SK-N-SH (cell line): Measurements from ENCODE around the gene BTBD9. TPM values are rescaled to one million over a fixed set of nuclear protein-coding genes. Genes with fewer than 3 reads are reported as not detected.

Experiments used
- CTCF ChIA-PET: fragments of 300-600, 350-600 bp; formaldehyde crosslinking; extraction: SDS; loops from one replicate; lab custom pipeline; 2021; lab: Yijun Ruan, JAX
- POLR2A ChIA-PET: fragments of 350-600 bp; sonication (Branson Sonifier 250); formaldehyde crosslinking; extraction: SDS; loops from one replicate; lab custom pipeline; 2020; ENCODE audit warnings: antibody characterized with exemption, inconsistent platforms; lab: Yijun Ruan, JAX
- DNase-seq: peaks from one replicate; pipeline ENCODE4 v3.0.0; 2012
- H2AFZ ChIP-seq: fragments of 200-600 bp; sonication (generic); 2 replicates; pipeline ENCODE4 v1.8.1; 2016; ENCODE audit warnings: antibody characterized with exemption, mild to moderate bottlenecking, low read depth
- H3F3A ChIP-seq: fragments of 200-600 bp; sonication (generic); replicated peaks from 2 replicates; pipeline ENCODE3; 2016; ENCODE audit warnings: antibody characterized with exemption, mild to moderate bottlenecking; ENCODE audit not compliant: insufficient read depth
- H3K27ac ChIP-seq, 2 experiments: fragments of 200-500 bp in 1 of 2; fragments of 200-600 bp in 1 of 2; sonication (Bioruptor generic) in 1 of 2; sonication (generic), shearing (Covaris generic) in 1 of 2; 2 replicates each; pipeline versions ENCODE4 v1.5.1 to v1.6.1; 2014 to 2016; ENCODE audit warnings: low read depth in 2 of 2, inconsistent platforms in 1 of 2, low read length in 1 of 2, mild to moderate bottlenecking in 1 of 2, mixed read lengths in 1 of 2
- H3K27me3 ChIP-seq: fragments of 200-600 bp; sonication (generic), shearing (Covaris generic); 2 replicates; pipeline ENCODE4 v1.6.1; 2016; ENCODE audit warnings: mixed run types; ENCODE audit not compliant: insufficient read depth
- H3K36me3 ChIP-seq, 2 experiments: fragments of 200-500 bp in 1 of 2; fragments of 200-600 bp in 1 of 2; sonication (Bioruptor generic) in 1 of 2; sonication (generic) in 1 of 2; replicated peaks in 1 of 2; 2 replicates each; pipeline versions ENCODE3 to v1.5.1; 2014 to 2016; ENCODE audit warnings: low read length in 1 of 2, mild to moderate bottlenecking in 1 of 2; ENCODE audit not compliant: insufficient read depth in 2 of 2, control insufficient read depth in 1 of 2
- H3K4me1 ChIP-seq, 2 experiments: fragments of 200-500 bp in 1 of 2; fragments of 200-600 bp in 1 of 2; sonication (Bioruptor generic) in 1 of 2; sonication (generic), shearing (Covaris generic) in 1 of 2; 2 replicates each; pipeline versions ENCODE4 v1.5.1 to v1.6.1; 2014 to 2016; ENCODE audit warnings: low read depth in 1 of 2, low read length in 1 of 2, mixed run types in 1 of 2; ENCODE audit not compliant: insufficient read depth in 2 of 2, control insufficient read depth in 1 of 2
- H3K4me2 ChIP-seq: fragments of 200-600 bp; sonication (generic), shearing (Covaris generic); 2 replicates; pipeline ENCODE4 v1.6.1; 2017; ENCODE audit warnings: mixed run types
- H3K4me3 ChIP-seq, 2 experiments: fragments of 200-500 bp in 1 of 2; fragments of 200-600 bp in 1 of 2; sonication (Bioruptor generic) in 1 of 2; sonication (generic), shearing (Covaris generic) in 1 of 2; 2 replicates each; pipeline versions ENCODE4 v1.5.1 to v1.8.1; 2014 to 2016; ENCODE audit warnings: low read depth in 2 of 2, inconsistent platforms in 1 of 2, low read length in 1 of 2, mild to moderate bottlenecking in 1 of 2, mixed read lengths in 1 of 2, moderate library complexity in 1 of 2
- H3K79me2 ChIP-seq: fragments of 200-600 bp; sonication (generic); 2 replicates; pipeline ENCODE4 v1.8.1; 2017; ENCODE audit warnings: mild to moderate bottlenecking; ENCODE audit not compliant: insufficient read depth
- H3K9ac ChIP-seq: fragments of 200-600 bp; sonication (generic); 2 replicates; pipeline ENCODE4 v1.6.1; 2017; ENCODE audit warnings: mixed run types
- H3K9me2 ChIP-seq: fragments of 200-600 bp; sonication (generic); 2 replicates; pipeline ENCODE4 v1.6.1; 2017; ENCODE audit warnings: mixed run types
- H3K9me3 ChIP-seq: fragments of 200-600 bp; sonication (generic); 2 replicates; pipeline ENCODE4 v1.6.1; 2017; ENCODE audit warnings: mixed run types, mild to moderate bottlenecking, moderate library complexity
- H4K20me1 ChIP-seq: fragments of 200-600 bp; sonication (generic); 2 replicates; pipeline ENCODE4 v1.6.1; 2017; ENCODE audit warnings: mild to moderate bottlenecking, mixed run types; ENCODE audit not compliant: insufficient read depth
- CHD2 ChIP-seq: fragments of 150-350 bp; IDR thresholded peaks from 2 replicates; pipeline ENCODE4 v1.6.1; 2018; ENCODE audit warnings: low read length; ENCODE audit not compliant: partially characterized antibody
- ELF1 ChIP-seq: IDR thresholded peaks from 2 replicates; pipeline ENCODE4 v1.4.0; 2012
- FOSL2 ChIP-seq: IDR thresholded peaks from 2 replicates; pipeline ENCODE4 v1.4.0; 2012; ENCODE audit warnings: low read depth, mild to moderate bottlenecking, moderate library complexity, borderline replicate concordance
- FOXJ3 ChIP-seq: sonication (generic); formaldehyde crosslinking; IDR thresholded peaks from 2 replicates; pipeline ENCODE4 v1.5.1; 2020; ENCODE audit warnings: mild to moderate bottlenecking, missing genetic modification reagents
- RAD21 ChIP-seq: IDR thresholded peaks from 2 replicates; pipeline ENCODE4 v1.6.1; 2012; ENCODE audit warnings: mild to moderate bottlenecking, low read length
- RCOR1 ChIP-seq: fragments of 150-350 bp; IDR thresholded peaks from 2 replicates; pipeline ENCODE4 v1.6.1; 2017; ENCODE audit warnings: antibody characterized with exemption, low read length
- REST ChIP-seq: IDR thresholded peaks from 2 replicates; pipeline ENCODE4 v1.6.1; 2012; ENCODE audit warnings: mild to moderate bottlenecking, low read depth, low read length, moderate library complexity
- RFX5 ChIP-seq: IDR thresholded peaks from 2 replicates; pipeline ENCODE4 v1.6.1; 2012; ENCODE audit warnings: mild to moderate bottlenecking, improper control_type of control experiment, low read length
- TEAD4 ChIP-seq: IDR thresholded peaks from 2 replicates; pipeline ENCODE4 v1.4.0; 2012; ENCODE audit warnings: mild to moderate bottlenecking, borderline replicate concordance; ENCODE audit not compliant: insufficient read depth
- YY1 ChIP-seq: IDR thresholded peaks from 2 replicates; pipeline ENCODE4 v1.4.0; 2012; ENCODE audit warnings: low read depth, mild to moderate bottlenecking
- WGBS: methylation state at CpG from one replicate; pipeline ENCODE4 v1.1.6; 2017; ENCODE audit warnings: low lambda C conversion rate; 5-methylcytosine and 5-hydroxymethylcytosine counted together
- polyA plus RNA-seq, 3 experiments: library from polyadenylated mRNA; depleted of rRNA; stranded (reverse); fragments of >200 nt; gene quantifications; 2 replicates each; pipeline ENCODE4 v1.2.3, GENCODE V29; 2012
- TF ChIP-seq, protein P1 (sequence below): fragments of 150-350 bp; IDR thresholded peaks from 2 replicates; pipeline ENCODE4 v1.6.1; 2017; ENCODE audit warnings: antibody characterized with exemption, low read length, low read depth, borderline replicate concordance
- TF ChIP-seq, protein P2 (sequence below): IDR thresholded peaks from 2 replicates; pipeline ENCODE4 v1.4.0; 2012; ENCODE audit warnings: low read depth, borderline replicate concordance
- TF ChIP-seq, protein P3 (sequence below): fragments of 150-350 bp; IDR thresholded peaks from 2 replicates; pipeline ENCODE4 v1.6.1; 2016; ENCODE audit warnings: mild to moderate bottlenecking, low read depth, low read length

Gene BTBD9
- polyA plus RNA-seq, 1 of the 3 experiments (the other 2 are of a cell fraction), result 2.2 TPM

DNA sequence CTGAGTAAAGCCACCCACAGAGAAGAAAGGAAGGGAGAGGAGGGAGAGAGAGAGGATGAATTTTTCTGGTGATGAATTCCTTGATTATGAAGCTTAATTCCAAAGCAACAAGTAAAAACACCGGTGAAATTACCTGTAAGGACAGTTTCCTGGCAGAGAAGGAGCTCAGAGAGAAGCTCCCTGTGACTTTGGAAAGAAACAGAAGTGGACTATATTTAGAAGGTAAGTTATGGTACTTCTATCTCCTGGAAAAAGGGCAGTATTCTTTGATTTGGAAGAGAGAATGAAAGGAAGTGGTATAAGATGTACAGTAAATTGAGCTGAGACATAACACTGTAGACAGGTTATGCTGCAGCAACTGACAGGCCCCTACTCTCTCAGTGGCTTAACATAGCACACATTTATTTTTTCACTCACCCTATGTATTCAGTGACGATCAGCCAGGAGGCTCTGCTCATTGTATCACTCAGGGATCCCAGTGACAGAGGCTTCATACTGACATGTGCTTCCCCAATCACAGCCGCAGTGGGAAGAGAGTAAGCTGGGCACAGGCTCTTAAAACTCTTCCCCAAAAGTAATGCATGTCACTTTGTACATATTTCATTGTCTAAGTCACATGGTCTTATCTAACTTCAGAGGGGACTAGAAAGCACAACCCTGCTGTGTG lies 349.5 kb downstream of the BTBD9 start:
- Histone ChIP-seq H3K9ac (no peak overlapping the region), H3K9me2 (no peaks in the 10 kb centered on the region), H3K36me3 (no peaks in the 10 kb centered on the region), H3K27ac (no peak overlapping the region), H4K20me1 (no peaks in the 10 kb centered on the region), H3F3A (no peaks in the 10 kb centered on the region)
- DNase-seq, result no peak
- WGBS, result 78% methylated on average over 3 of the region's 3 CpGs
- CTCF ChIA-PET, result interaction anchor here (0.9 to 1.6 kb wide), 2 partner anchors 11 to 204 kb away, joined by 4 read pairs; no protein-coding TSS in a partner anchor
- TF ChIP-seq RCOR1 (no peak), FOSL2 (no peak), RAD21 (no peak), REST (no peak), CHD2 (no peak), FOXJ3 (CRISPR knock-in tag) (no peak), YY1 (no peak), TEAD4 (no peak), ELF1 (no peak), RFX5 (no peak)
- TF ChIP-seq, protein P1, sequence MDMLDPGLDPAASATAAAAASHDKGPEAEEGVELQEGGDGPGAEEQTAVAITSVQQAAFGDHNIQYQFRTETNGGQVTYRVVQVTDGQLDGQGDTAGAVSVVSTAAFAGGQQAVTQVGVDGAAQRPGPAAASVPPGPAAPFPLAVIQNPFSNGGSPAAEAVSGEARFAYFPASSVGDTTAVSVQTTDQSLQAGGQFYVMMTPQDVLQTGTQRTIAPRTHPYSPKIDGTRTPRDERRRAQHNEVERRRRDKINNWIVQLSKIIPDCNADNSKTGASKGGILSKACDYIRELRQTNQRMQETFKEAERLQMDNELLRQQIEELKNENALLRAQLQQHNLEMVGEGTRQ, result no peak
- TF ChIP-seq, protein P2, sequence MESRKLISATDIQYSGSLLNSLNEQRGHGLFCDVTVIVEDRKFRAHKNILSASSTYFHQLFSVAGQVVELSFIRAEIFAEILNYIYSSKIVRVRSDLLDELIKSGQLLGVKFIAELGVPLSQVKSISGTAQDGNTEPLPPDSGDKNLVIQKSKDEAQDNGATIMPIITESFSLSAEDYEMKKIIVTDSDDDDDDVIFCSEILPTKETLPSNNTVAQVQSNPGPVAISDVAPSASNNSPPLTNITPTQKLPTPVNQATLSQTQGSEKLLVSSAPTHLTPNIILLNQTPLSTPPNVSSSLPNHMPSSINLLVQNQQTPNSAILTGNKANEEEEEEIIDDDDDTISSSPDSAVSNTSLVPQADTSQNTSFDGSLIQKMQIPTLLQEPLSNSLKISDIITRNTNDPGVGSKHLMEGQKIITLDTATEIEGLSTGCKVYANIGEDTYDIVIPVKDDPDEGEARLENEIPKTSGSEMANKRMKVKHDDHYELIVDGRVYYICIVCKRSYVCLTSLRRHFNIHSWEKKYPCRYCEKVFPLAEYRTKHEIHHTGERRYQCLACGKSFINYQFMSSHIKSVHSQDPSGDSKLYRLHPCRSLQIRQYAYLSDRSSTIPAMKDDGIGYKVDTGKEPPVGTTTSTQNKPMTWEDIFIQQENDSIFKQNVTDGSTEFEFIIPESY, result no peak
- TF ChIP-seq, protein P3, sequence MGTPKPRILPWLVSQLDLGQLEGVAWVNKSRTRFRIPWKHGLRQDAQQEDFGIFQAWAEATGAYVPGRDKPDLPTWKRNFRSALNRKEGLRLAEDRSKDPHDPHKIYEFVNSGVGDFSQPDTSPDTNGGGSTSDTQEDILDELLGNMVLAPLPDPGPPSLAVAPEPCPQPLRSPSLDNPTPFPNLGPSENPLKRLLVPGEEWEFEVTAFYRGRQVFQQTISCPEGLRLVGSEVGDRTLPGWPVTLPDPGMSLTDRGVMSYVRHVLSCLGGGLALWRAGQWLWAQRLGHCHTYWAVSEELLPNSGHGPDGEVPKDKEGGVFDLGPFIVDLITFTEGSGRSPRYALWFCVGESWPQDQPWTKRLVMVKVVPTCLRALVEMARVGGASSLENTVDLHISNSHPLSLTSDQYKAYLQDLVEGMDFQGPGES, result no peak
- TF ChIP-seq, all 33 proteins: peak for 0
- Histone ChIP-seq H3K27me3 (no peaks in the 10 kb centered on the region), H3K79me2 (no peaks in the 10 kb centered on the region), H2AFZ (no peak overlapping the region), H3K4me3 (no peak overlapping the region), H3K4me1 (no peaks in the 10 kb centered on the region; a peak in 1 of 4 replicates), H3K9me3 (0 out of 2 replicates have a peak, but pooled peaks cover 3% of the 10 kb centered on the region), H3K4me2 (no peak overlapping the region)
- POLR2A ChIA-PET, result no interaction called here
